MM.1S (cell line): Measurements from ENCODE around the gene TMUB2.
A peak's percentile ranks its signal among the peaks of the same experiment; 100 is the strongest.

Experiments used
- DNase-seq: peaks from one replicate; pipeline ENCODE4 v3.0.0-alpha.2; 2015
- H2AFZ ChIP-seq: fragments of 300-600 bp; sonication (generic); 2 replicates; pipeline ENCODE4 v1.6.0; 2016; ENCODE audit warnings: antibody characterized with exemption, low read length
- H3F3A ChIP-seq: fragments of 300-600 bp; sonication (generic); 2 replicates; pipeline ENCODE4 v1.6.1; 2016; ENCODE audit warnings: mild to moderate bottlenecking, antibody characterized with exemption, low read length, moderate library complexity, mixed read lengths; ENCODE audit not compliant: insufficient read depth
- H3K27ac ChIP-seq: fragments of 300-600 bp; sonication (generic); 2 replicates; pipeline ENCODE4 v1.5.1; 2016; ENCODE audit warnings: mild to moderate bottlenecking, low read length
- H3K27me3 ChIP-seq: fragments of 300-600 bp; sonication (generic); replicated peaks from 2 replicates; pipeline ENCODE4 v1.6.0; 2016; ENCODE audit warnings: low read length; ENCODE audit not compliant: insufficient read depth
- H3K36me3 ChIP-seq: fragments of 300-600 bp; sonication (generic); replicated peaks from 2 replicates; pipeline ENCODE4 v1.6.1; 2016; ENCODE audit warnings: mild to moderate bottlenecking, low read length, mixed read lengths; ENCODE audit not compliant: insufficient read depth
- H3K4me1 ChIP-seq: fragments of 300-600 bp; sonication (generic); 2 replicates; pipeline ENCODE4 v1.6.1; 2016; ENCODE audit warnings: low read length, mixed read lengths
- H3K4me2 ChIP-seq: fragments of 300-600 bp; sonication (generic); 2 replicates; pipeline ENCODE4 v1.6.0; 2016; ENCODE audit warnings: low read depth, low read length
- H3K4me3 ChIP-seq: fragments of 300-600 bp; sonication (generic); 2 replicates; pipeline ENCODE4 v1.5.1; 2016; ENCODE audit warnings: low read length, mixed read lengths
- H3K79me2 ChIP-seq: fragments of 300-600 bp; sonication (generic); 2 replicates; pipeline ENCODE4 v1.6.1; 2016; ENCODE audit warnings: mixed run types, low read length, mixed read lengths
- H3K9ac ChIP-seq: fragments of 300-600 bp; sonication (generic); 2 replicates; pipeline ENCODE4 v1.6.1; 2016; ENCODE audit warnings: low read length, mixed read lengths
- H3K9me2 ChIP-seq: fragments of 300-600 bp; sonication (generic); replicated peaks from 2 replicates; pipeline ENCODE4 v1.6.1; 2016; ENCODE audit warnings: mild to moderate bottlenecking, low read length, mixed read lengths; ENCODE audit not compliant: insufficient read depth
- H3K9me3 ChIP-seq: fragments of 300-600 bp; sonication (generic); replicated peaks from 2 replicates; pipeline ENCODE4 v1.6.1; 2016; ENCODE audit warnings: mild to moderate bottlenecking, low read length, mixed read lengths; ENCODE audit not compliant: insufficient read depth
- H4K20me1 ChIP-seq: fragments of 300-600 bp; sonication (generic); 2 replicates; pipeline ENCODE4 v1.6.1; 2016; ENCODE audit warnings: mild to moderate bottlenecking, low read length, moderate library complexity, mixed read lengths; ENCODE audit not compliant: insufficient read depth
- EZH2 ChIP-seq: fragments of 300-600 bp; sonication (generic); optimal IDR thresholded peaks from 2 replicates; pipeline ENCODE3; 2017; ENCODE audit warnings: low read depth, mild to moderate bottlenecking, antibody characterized with exemption, low read length, mixed read lengths
- EZH2phosphoT487 ChIP-seq: fragments of 300-600 bp; sonication (generic); IDR thresholded peaks from 2 replicates; pipeline ENCODE4 v1.6.1; 2018; ENCODE audit warnings: antibody characterized with exemption, low read length
- TF ChIP-seq, protein P1 (sequence below): fragments of 300-600 bp; sonication (generic); IDR thresholded peaks from 2 replicates; pipeline ENCODE4 v1.5.1; 2016; ENCODE audit warnings: antibody characterized with exemption, low read length, mixed read lengths

TMUB2 gene

DNA sequence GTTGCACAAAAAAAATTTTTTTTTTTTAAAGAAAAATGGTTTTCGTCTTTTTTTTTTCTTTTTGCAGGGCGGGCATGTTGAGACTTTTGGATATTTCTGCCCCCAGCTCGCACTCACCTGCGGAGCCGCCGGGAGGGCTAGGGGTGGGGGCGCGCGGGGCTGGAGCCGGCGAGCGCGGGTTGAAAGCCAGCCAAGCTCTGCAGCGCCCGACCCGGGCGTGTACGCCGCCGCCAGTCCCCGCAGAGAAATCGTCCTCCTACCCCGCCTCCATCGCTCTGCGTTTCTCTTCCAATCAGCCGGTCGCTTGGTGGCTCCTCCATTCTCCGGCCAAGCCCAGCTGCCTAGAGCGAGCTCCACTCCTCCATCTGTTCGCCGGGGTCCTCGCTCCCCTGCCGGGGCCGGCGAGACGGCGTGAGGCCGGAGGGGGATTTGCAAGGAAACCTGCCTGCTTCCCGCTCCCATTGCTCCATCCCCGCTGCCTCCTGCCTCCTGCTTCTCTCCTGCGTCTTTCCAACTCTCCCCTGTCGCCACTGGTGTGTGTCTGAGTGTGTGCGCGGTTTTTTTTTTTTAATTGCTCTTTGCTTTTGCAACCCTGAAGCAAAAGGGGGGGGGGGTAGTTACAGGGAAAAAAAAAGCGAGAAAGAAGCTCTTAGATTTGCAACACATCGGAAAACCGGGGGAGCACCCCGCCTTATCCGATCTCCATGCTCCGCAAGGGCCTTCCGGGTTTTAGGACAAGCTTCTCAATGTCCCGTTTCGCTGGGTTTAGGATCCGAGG, 34.5 kb downstream of the TMUB2 start:
- Histone ChIP-seq H3K36me3 (0 out of 2 replicates have a peak, but pooled peaks cover 2% of the 10 kb centered on the region), H3K9me3 (no peaks in the 10 kb centered on the region), H3K27me3 (no peaks in the 10 kb centered on the region), H3K79me2 (peaks cover 39% of the 10 kb centered on the region), H3K4me3 (peak overlapping the region; percentile 86), H2AFZ (peak overlapping the region; percentile 91), H3K4me1 (peaks cover 10% of the 10 kb centered on the region), H4K20me1 (no peaks in the 10 kb centered on the region), H3K27ac (peak overlapping the region; percentile 65; the same call in 1 of the 2 replicates), H3K9ac (peak overlapping the region; percentile 72), H3K4me2 (peak overlapping the region; percentile 99), H3K9me2 (no peaks in the 10 kb centered on the region), H3F3A (peaks cover 29% of the 10 kb centered on the region; the same call in 1 of the 2 replicates)
- TF ChIP-seq, protein P1, sequence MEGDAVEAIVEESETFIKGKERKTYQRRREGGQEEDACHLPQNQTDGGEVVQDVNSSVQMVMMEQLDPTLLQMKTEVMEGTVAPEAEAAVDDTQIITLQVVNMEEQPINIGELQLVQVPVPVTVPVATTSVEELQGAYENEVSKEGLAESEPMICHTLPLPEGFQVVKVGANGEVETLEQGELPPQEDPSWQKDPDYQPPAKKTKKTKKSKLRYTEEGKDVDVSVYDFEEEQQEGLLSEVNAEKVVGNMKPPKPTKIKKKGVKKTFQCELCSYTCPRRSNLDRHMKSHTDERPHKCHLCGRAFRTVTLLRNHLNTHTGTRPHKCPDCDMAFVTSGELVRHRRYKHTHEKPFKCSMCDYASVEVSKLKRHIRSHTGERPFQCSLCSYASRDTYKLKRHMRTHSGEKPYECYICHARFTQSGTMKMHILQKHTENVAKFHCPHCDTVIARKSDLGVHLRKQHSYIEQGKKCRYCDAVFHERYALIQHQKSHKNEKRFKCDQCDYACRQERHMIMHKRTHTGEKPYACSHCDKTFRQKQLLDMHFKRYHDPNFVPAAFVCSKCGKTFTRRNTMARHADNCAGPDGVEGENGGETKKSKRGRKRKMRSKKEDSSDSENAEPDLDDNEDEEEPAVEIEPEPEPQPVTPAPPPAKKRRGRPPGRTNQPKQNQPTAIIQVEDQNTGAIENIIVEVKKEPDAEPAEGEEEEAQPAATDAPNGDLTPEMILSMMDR: no peak
- TF ChIP-seq EZH2 (no peak), EZH2phosphoT487 (no peak)
- DNase-seq: peak; percentile 74

DNA sequence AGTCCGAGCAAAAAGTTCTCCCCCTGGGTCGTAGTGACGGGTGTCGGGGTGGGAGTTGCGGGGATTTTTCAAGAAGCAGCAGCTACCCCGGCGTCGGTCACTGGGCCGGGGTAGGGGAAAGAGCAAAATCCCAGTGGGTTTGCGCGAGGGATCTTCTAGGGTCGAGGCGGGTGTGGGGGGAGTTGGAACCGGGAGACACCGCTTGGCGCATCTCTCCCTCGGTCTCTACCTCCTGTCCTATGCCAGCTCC, 35.0 kb downstream of the TMUB2 start:
- H3K9me3 ChIP-seq: no peaks in the 10 kb centered on the region
- H3K79me2 ChIP-seq: peaks cover 34% of the 10 kb centered on the region
- H3K4me1 ChIP-seq: peaks cover 5% of the 10 kb centered on the region
- no peaks in the 10 kb centered on the region for H4K20me1 ChIP-seq
- peak overlapping the region; percentile 99 for H3K4me2 ChIP-seq
- peak overlapping the region; percentile 91 for H2AFZ ChIP-seq
- peak overlapping the region; percentile 72 for H3K9ac ChIP-seq
- TF ChIP-seq EZH2 (no peak), EZH2phosphoT487 (no peak)
- TF ChIP-seq, protein P1: no peak
- no peak for DNase-seq
- no peaks in the 10 kb centered on the region for H3K9me2 ChIP-seq
- H3K27ac ChIP-seq: peak overlapping the region; percentile 65; the same call in 1 of the 2 replicates
- no peaks in the 10 kb centered on the region for H3K27me3 ChIP-seq
- H3F3A ChIP-seq: peaks cover 29% of the 10 kb centered on the region; the same call in 1 of the 2 replicates
- H3K4me3 ChIP-seq: peak overlapping the region; percentile 86
- no peaks in the 10 kb centered on the region for H3K36me3 ChIP-seq

DNA sequence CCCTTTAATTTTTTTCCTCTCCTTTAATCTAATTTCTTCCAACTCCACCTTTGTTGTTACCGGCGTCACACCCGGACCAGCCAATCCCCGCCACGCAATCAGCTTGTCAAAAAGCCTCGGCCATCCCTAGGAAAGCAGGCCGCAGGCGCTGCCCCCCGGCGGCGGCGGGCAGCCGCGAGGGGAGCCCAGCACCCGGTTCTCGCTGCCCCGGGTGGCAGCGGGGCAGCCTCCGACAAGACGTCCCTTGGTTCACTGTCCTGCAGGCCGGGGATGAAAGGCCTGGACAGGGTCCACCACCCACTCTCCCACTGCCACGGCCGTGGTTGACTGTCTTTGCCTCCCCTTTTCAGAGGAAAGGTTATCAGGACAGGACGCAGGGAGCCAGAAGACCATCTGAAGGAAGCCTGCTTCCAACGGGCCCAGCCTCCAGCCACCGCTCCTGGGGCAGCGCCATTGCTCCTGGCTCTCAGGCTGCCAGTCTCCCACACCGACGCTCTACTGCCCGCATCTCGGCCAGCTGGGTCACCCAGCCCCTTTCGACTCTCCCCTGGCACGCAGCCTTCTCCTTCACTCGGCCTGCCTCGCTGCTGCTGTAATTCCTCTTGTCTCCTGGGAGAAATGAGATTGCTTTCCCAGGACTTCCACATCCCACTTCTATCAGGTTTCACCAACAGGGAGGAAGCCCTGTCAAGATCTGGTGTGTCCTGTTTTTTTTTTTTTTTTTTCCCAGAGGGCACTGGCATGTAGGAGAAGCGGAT, 35.5 kb downstream of the TMUB2 start:
- Histone ChIP-seq H3F3A (peaks cover 24% of the 10 kb centered on the region; the same call in 1 of the 2 replicates), H4K20me1 (no peaks in the 10 kb centered on the region), H3K9me3 (no peaks in the 10 kb centered on the region), H3K9me2 (no peaks in the 10 kb centered on the region), H3K27ac (no peak overlapping the region; the same call in 1 of the 2 replicates), H3K9ac (peak overlapping the region; percentile 72; the same call in 1 of the 2 replicates), H3K36me3 (no peaks in the 10 kb centered on the region), H2AFZ (peak overlapping the region; percentile 91), H3K4me2 (peak overlapping the region; percentile 99), H3K4me3 (peak overlapping the region; percentile 86), H3K27me3 (no peaks in the 10 kb centered on the region), H3K4me1 (no peaks in the 10 kb centered on the region; the same call in 1 of the 2 replicates), H3K79me2 (peaks cover 29% of the 10 kb centered on the region)
- TF ChIP-seq, protein P1: peak; percentile 24
- no peak for TF ChIP-seq EZH2
- DNase-seq: peak; percentile 50
